MM.1S (cell line): Measurements from ENCODE around the gene SRRD.

Experiments used
- EZH2 ChIP-seq: fragments of 300-600 bp; sonication (generic); optimal IDR thresholded peaks from 2 replicates; pipeline ENCODE3; 2017; ENCODE audit warnings: low read depth, mild to moderate bottlenecking, antibody characterized with exemption, low read length, mixed read lengths
- EZH2phosphoT487 ChIP-seq: fragments of 300-600 bp; sonication (generic); IDR thresholded peaks from 2 replicates; pipeline ENCODE4 v1.6.1; 2018; ENCODE audit warnings: antibody characterized with exemption, low read length
- TF ChIP-seq, protein P1 (sequence below): fragments of 300-600 bp; sonication (generic); IDR thresholded peaks from 2 replicates; pipeline ENCODE4 v1.5.1; 2016; ENCODE audit warnings: antibody characterized with exemption, low read length, mixed read lengths

DNA sequence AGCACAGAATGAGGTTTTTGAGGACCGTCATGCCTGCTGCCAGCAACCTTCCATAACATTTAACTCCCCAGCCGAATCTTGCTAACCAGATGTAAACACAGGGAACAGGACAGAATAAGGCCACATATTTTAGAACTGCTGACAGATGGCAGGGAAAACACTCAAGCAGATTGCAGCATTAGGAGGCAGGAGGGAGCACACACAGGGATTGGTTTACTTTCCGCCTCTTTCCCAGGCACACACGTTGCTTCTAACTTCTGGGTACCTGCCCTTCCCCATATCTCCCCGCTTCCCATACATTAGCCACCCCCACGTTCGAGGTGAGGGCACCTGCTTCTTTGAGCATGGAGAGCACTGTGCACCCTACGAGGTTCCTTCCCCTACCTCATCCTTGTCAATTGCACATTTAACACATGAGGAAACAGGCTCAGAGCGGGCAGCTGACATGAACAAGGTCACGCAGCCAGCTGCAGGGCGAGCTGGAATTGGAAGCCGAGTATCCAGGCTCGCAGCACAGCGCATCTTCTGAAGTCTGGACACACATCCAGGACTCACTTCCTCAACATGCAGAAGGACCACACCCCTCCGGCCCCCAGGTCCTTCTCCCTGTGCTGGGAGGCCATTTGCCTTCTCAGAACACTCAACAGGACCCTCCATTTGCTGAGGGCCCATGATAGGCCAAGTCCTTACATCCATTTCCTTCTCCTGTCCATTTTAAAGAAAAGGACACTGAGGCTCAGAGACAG, 35.9 kb upstream of the SRRD start:
- no peak for TF ChIP-seq EZH2
- TF ChIP-seq, protein P1, sequence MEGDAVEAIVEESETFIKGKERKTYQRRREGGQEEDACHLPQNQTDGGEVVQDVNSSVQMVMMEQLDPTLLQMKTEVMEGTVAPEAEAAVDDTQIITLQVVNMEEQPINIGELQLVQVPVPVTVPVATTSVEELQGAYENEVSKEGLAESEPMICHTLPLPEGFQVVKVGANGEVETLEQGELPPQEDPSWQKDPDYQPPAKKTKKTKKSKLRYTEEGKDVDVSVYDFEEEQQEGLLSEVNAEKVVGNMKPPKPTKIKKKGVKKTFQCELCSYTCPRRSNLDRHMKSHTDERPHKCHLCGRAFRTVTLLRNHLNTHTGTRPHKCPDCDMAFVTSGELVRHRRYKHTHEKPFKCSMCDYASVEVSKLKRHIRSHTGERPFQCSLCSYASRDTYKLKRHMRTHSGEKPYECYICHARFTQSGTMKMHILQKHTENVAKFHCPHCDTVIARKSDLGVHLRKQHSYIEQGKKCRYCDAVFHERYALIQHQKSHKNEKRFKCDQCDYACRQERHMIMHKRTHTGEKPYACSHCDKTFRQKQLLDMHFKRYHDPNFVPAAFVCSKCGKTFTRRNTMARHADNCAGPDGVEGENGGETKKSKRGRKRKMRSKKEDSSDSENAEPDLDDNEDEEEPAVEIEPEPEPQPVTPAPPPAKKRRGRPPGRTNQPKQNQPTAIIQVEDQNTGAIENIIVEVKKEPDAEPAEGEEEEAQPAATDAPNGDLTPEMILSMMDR: no peak
- TF ChIP-seq EZH2phosphoT487: no peak
